Right ventricle myocardium inferior (tissue), 1 donor: ENCODE results near the gene FER1L5. TPM values are rescaled to one million over a fixed set of nuclear protein-coding genes. Genes with fewer than 3 reads are reported as not detected.

Source experiments
- total RNA-seq: library from RNA; stranded (reverse); fragmentation: NEBNext Ultra II Directional; extraction: Animal tissue kit (Norgen Biotek cat#: 25700); gene quantifications from one replicate; pipeline ENCODE4 v1.2.1, GENCODE V29; 2021
- donor health status: DM: no; HTN: yes; CAD: no; lungs with severe emphysema.

Gene FER1L5
- total RNA-seq, 1 donor from 2014 or later = not detected

Other genes with a start within 250 kb of the FER1L5 start
- gene NEURL3, start 137.4 kb upstream of the FER1L5 start, total RNA-seq = 0.14 TPM
- 8.7 TPM for gene ARID5A, start 106.0 kb upstream of the FER1L5 start, total RNA-seq
- 31.9 TPM for gene KANSL3, start 4.5 kb upstream of the FER1L5 start, total RNA-seq
- gene LMAN2L, start 97.3 kb downstream of the FER1L5 start, total RNA-seq = 26.2 TPM
- 33.3 TPM for gene CNNM4, start 118.1 kb downstream of the FER1L5 start, total RNA-seq
- 13.3 TPM for gene CNNM3, start 173.5 kb downstream of the FER1L5 start, total RNA-seq
- 12.7 TPM for gene ANKRD23, start 201.3 kb downstream of the FER1L5 start, total RNA-seq
- gene ANKRD39, start 215.3 kb downstream of the FER1L5 start, total RNA-seq = 17.4 TPM
- gene SEMA4C, start 227.3 kb downstream of the FER1L5 start, total RNA-seq = 22.7 TPM